ENCODE results near the gene OR1Q1. TPM values are rescaled to one million over a fixed set of nuclear protein-coding genes. Genes with fewer than 3 reads are reported as not detected.

OR1Q1 gene
- total and polyA plus RNA-seq, 2 of the 8 experiments (the other 6 are each of a cell fraction or from before 2014, with no cell fraction given): not detected

GRCh38 chr9:122657527-122657926 is 43.0 kb downstream of the OR1Q1 start, which contains the start of gene OR1B1:
OR1B1 (minus strand) TSS chr9:122657627.
- no peak within 1 kb of the TSS for H3K4ac ChIP-seq (replicated peaks; ENCODE audit: insufficient read length, low read depth, low read length)
- H2AFZ ChIP-seq (ENCODE audit: low read length): no peak within 1 kb of the TSS
- no peak within 1 kb of the TSS for H3K9ac ChIP-seq (replicated peaks in 1 of 4; ENCODE audit: extremely low read depth in 1 of 4, low read depth in 3 of 4, low read length in 3 of 4)
- no peak within 1 kb of the TSS for H4K5ac ChIP-seq (ENCODE audit: insufficient read length, low read depth, low read length)
- H2BK15ac ChIP-seq (ENCODE audit: low read length): no peak within 1 kb of the TSS
- peaks cover 64 to 67% of the 10 kb centered on the region in 2 experiments for H3K9me3 ChIP-seq (ENCODE audit: insufficient read depth in 2 of 2, low read depth in 1 of 2, low read length in 1 of 2)
- 81% methylated on average over 3 of the region's 3 CpGs; no CpG with 5 or more reads in 1 of the 2 experiments for WGBS, 2 experiments (ENCODE audit: extremely low coverage in 1 of 2, insufficient coverage in 1 of 2, insufficient read length in 1 of 2, insufficient replicate concordance in 2 of 2, low coverage in 1 of 2, low lambda C conversion rate in 2 of 2, missing lambda C conversion rate in 1 of 2)
- ChIA-PET POLR2A (ENCODE audit: partially characterized antibody) (no interaction called here), CTCF (ENCODE audit: partially characterized antibody) (interaction anchor here (0.7 kb wide), 1 partner anchor 10 kb away, joined by 3 read pairs; no protein-coding TSS in a partner anchor)
- H3K56ac ChIP-seq (replicated peaks; ENCODE audit: insufficient read length, low read depth, low read length): no peak within 1 kb of the TSS
- H2BK120ac ChIP-seq (replicated peaks; ENCODE audit: low read depth, low read length): no peak within 1 kb of the TSS
- no peak for FAIRE-seq
- H4K20me1 ChIP-seq (replicated peaks in 1 of 2; ENCODE audit: control insufficient read depth in 1 of 2, insufficient read depth in 2 of 2, low read length in 2 of 2): no peaks in the 10 kb centered on the region
- no peak for DNase-seq (ENCODE audit: low read depth in 1 of 2, low spot score in 2 of 2)
- H2BK20ac ChIP-seq (ENCODE audit: low read length): no peak within 1 kb of the TSS
- H4K91ac ChIP-seq (replicated peaks; ENCODE audit: insufficient read length, low read length): no peak within 1 kb of the TSS
- H3K23ac ChIP-seq (ENCODE audit: insufficient read length): no peak within 1 kb of the TSS
- no peak within 1 kb of the TSS for H2BK5ac ChIP-seq (ENCODE audit: low read depth, low read length)
- H3K4me3 ChIP-seq (ENCODE audit: extremely low read depth in 1 of 4, insufficient read depth in 2 of 4, low read depth in 3 of 4, low read length in 4 of 4): no peak within 1 kb of the TSS
- H3K18ac ChIP-seq (ENCODE audit: extremely low read depth, low read length): no peak within 1 kb of the TSS
- no peak within 1 kb of the TSS for H4K8ac ChIP-seq (ENCODE audit: extremely low read depth, insufficient read depth, low read length)
- H2BK12ac ChIP-seq (ENCODE audit: low read depth, low read length): no peak within 1 kb of the TSS
- no peaks in the 10 kb centered on the region for H3K23me2 ChIP-seq (ENCODE audit: low read depth, low read length)
- H3K27me3 ChIP-seq (replicated peaks in 1 of 4; ENCODE audit: control insufficient read depth in 3 of 4, extremely low read depth in 1 of 4, insufficient read depth in 3 of 4, low read length in 3 of 4): no peaks in the 10 kb centered on the region
- no peak within 1 kb of the TSS for H3K14ac ChIP-seq (ENCODE audit: insufficient read length)
- H2AK5ac ChIP-seq (ENCODE audit: low read depth, low read length): no peak within 1 kb of the TSS
- no peak within 1 kb of the TSS for H3K27ac ChIP-seq (ENCODE audit: low read depth, low read length)
- H3K79me2 ChIP-seq (ENCODE audit: control insufficient read depth in 1 of 2, insufficient read depth in 2 of 2, low read length in 2 of 2): no peaks in the 10 kb centered on the region
- no peak within 1 kb of the TSS for H3K4me2 ChIP-seq (ENCODE audit: insufficient read depth in 1 of 2, low read depth in 2 of 2, low read length in 2 of 2)
- no peaks in the 10 kb centered on the region for H3K4me1 ChIP-seq (replicated peaks in 1 of 4; ENCODE audit: control insufficient read depth in 3 of 4, insufficient read depth in 4 of 4, low read length in 3 of 4)
- H3K79me1 ChIP-seq (ENCODE audit: low read depth, low read length): no peaks in the 10 kb centered on the region
- H3K36me3 ChIP-seq (ENCODE audit: control insufficient read depth in 2 of 4, insufficient read depth in 4 of 4, low read length in 3 of 4): no peaks in the 10 kb centered on the region
- TF ChIP-seq CHD1 (IDR thresholded peaks at IDR 0.05; ENCODE audit: low read depth, low read length): no peak
- TF ChIP-seq CTCF (IDR thresholded peaks at IDR 0.05; ENCODE audit: control extremely low read depth in 1 of 3, insufficient read depth in 1 of 3, low read depth in 1 of 3, low read length in 3 of 3): no peak
- no peak for TF ChIP-seq SP4 (IDR thresholded peaks at IDR 0.05; ENCODE audit: low read length)
- TF ChIP-seq FOSL1 (IDR thresholded peaks at IDR 0.05; ENCODE audit: insufficient read depth, low read depth, low read length): no peak
- no peak for TF ChIP-seq KDM4A (IDR thresholded peaks at IDR 0.05; ENCODE audit: low read depth, low read length, severe bottlenecking)
- no peak for TF ChIP-seq CEBPB (IDR thresholded peaks at IDR 0.05; ENCODE audit: low read depth, low read length)
- TF ChIP-seq NRF1 (IDR thresholded peaks at IDR 0.05; ENCODE audit: low read depth, low read length): no peak
- TF ChIP-seq SUZ12 (IDR thresholded peaks at IDR 0.05; ENCODE audit: low read length): no peak
- no peak for TF ChIP-seq YY1 (IDR thresholded peaks at IDR 0.05; ENCODE audit: low read depth, low read length)
- no peak for TF ChIP-seq SIX5 (IDR thresholded peaks at IDR 0.05; ENCODE audit: low read depth, low read length)
- TF ChIP-seq SIRT6 (IDR thresholded peaks at IDR 0.05; ENCODE audit: low read length): no peak
- TF ChIP-seq SP2 (IDR thresholded peaks at IDR 0.05; ENCODE audit: low read length): no peak
- TF ChIP-seq HDAC2 (IDR thresholded peaks at IDR 0.05; ENCODE audit: borderline replicate concordance in 1 of 2, low read depth in 2 of 2, low read length in 2 of 2): no peak
